ENCODE data around the gene SIX2. TPM values are rescaled to one million over a fixed set of nuclear protein-coding genes. Genes with fewer than 3 reads are reported as not detected.

SIX2 gene
- polyA plus RNA-seq, 1 donor, result 0.03 TPM

DNA sequence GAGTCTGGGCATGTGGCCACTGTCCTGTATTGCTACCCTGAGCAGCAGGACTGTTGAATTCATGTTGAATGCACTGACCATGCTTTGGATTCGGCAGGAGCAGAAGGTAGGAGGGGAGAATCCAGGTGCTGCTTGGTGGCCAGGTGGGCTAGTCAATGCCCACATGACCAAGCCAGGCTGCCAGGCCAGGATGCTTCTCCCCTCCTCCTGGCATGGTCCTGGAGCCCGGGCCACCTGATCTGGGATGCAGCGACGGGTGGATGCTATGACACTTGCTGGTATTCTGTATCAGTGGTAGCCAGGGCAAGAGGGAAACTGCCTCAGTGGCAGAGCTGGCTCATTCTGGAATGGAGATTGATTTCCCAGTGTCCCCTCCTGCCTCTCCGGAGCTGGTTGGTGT is 14.8 kb upstream of the SIX2 start:
- Histone ChIP-seq H3K27ac (ENCODE audit: low read length) (no peak overlapping the region), H3K36me3 (ENCODE audit: control insufficient read depth, insufficient read depth, low read length) (no peaks in the 10 kb centered on the region), H3K4me1 (ENCODE audit: control insufficient read depth, insufficient read depth, low read length) (no peaks in the 10 kb centered on the region), H3K9me3 (ENCODE audit: control insufficient read depth, low read depth, low read length) (no peaks in the 10 kb centered on the region), H3K4me3 (ENCODE audit: low read length) (no peak overlapping the region), H3K27me3 (ENCODE audit: control insufficient read depth, insufficient read depth, low read length) (peaks cover 65% of the 10 kb centered on the region)
- WGBS (ENCODE audit: insufficient coverage, low lambda C conversion rate), result no CpG with 5 or more reads among the region's 5 CpGs
- DNase-seq, result no peak

DNA sequence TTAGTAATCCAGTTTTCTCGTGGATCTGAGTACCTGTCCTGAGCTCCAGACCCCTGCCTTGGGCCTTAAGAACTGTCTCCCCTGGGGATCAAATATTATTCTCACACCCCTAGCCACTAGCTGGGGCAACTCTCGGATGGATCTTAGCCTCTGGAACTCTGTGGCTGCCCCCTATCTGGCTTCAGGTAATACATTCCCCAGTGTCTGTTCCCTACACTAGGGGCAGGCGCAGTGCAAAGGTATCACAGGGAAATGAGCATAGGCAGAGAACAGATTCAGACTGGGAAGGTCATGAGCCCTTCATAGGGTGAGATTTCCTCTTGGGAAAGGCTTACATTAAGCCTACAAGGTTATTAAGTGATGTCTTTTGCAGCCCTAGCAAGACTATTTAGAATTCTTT is 11.2 kb upstream of the SIX2 start:
- WGBS (ENCODE audit: insufficient coverage, low lambda C conversion rate), result no CpG with 5 or more reads among the region's 3 CpGs
- H3K27me3 ChIP-seq (ENCODE audit: control insufficient read depth, insufficient read depth, low read length), result peaks cover 77% of the 10 kb centered on the region
- no peak overlapping the region for H3K4me3 ChIP-seq (ENCODE audit: low read length)
- no peaks in the 10 kb centered on the region for H3K9me3 ChIP-seq (ENCODE audit: control insufficient read depth, low read depth, low read length)
- no peak for DNase-seq
- H3K4me1 ChIP-seq (ENCODE audit: control insufficient read depth, insufficient read depth, low read length), result no peaks in the 10 kb centered on the region
- no peak overlapping the region for H3K27ac ChIP-seq (ENCODE audit: low read length)
- no peaks in the 10 kb centered on the region for H3K36me3 ChIP-seq (ENCODE audit: control insufficient read depth, insufficient read depth, low read length)

GRCh38 chr2:45018023-45018422 is 8.8 kb upstream of the SIX2 start:
- Histone ChIP-seq H3K27ac (ENCODE audit: low read length) (no peak overlapping the region), H3K4me1 (ENCODE audit: control insufficient read depth, insufficient read depth, low read length) (peaks cover 4% of the 10 kb centered on the region), H3K9me3 (ENCODE audit: control insufficient read depth, low read depth, low read length) (peaks cover 5% of the 10 kb centered on the region), H3K36me3 (ENCODE audit: control insufficient read depth, insufficient read depth, low read length) (no peaks in the 10 kb centered on the region), H3K4me3 (ENCODE audit: low read length) (no peak overlapping the region), H3K27me3 (ENCODE audit: control insufficient read depth, insufficient read depth, low read length) (peaks cover 85% of the 10 kb centered on the region)
- no CpG with 5 or more reads among the region's 1 CpG for whole genome bisulfite sequencing (ENCODE audit: insufficient coverage, low lambda C conversion rate)
- no peak for DNase-seq

DNA sequence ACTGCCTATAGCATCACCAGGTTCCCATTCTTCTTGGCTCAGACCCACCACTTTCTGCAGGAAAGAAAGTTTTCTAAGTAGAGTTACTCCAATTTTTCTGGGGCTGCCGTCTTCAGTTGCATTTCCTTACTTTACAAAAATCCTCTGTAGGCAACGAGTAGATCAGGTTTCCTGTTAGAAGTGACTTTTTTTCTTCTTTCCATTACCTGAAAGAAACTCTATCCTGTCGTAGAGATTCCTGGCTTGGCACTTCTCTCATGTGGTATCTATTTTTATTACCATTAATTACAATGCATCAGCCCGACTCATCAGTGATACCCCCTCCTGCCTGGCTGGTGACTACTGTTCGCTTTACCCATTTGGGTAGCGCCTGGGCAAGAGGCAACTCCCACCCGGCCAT is 5.6 kb upstream of the SIX2 start:
- H3K4me3 ChIP-seq (ENCODE audit: low read length), result no peak overlapping the region
- no peak for DNase-seq
- H3K36me3 ChIP-seq (ENCODE audit: control insufficient read depth, insufficient read depth, low read length), result no peaks in the 10 kb centered on the region
- no peak overlapping the region for H3K27ac ChIP-seq (ENCODE audit: low read length)
- WGBS (ENCODE audit: insufficient coverage, low lambda C conversion rate), result 44% methylated on average over 3 of the region's 7 CpGs
- H3K9me3 ChIP-seq (ENCODE audit: control insufficient read depth, low read depth, low read length), result peaks cover 9% of the 10 kb centered on the region
- H3K27me3 ChIP-seq (ENCODE audit: control insufficient read depth, insufficient read depth, low read length), result peaks cover 95% of the 10 kb centered on the region
- peaks cover 10% of the 10 kb centered on the region for H3K4me1 ChIP-seq (ENCODE audit: control insufficient read depth, insufficient read depth, low read length)

GRCh38 chr2:45014016-45014702 is 4.9 kb upstream of the SIX2 start:
- Histone ChIP-seq H3K9me3 (ENCODE audit: control insufficient read depth, low read depth, low read length) (peaks cover 9% of the 10 kb centered on the region), H3K4me1 (ENCODE audit: control insufficient read depth, insufficient read depth, low read length) (peaks cover 10% of the 10 kb centered on the region)

DNA sequence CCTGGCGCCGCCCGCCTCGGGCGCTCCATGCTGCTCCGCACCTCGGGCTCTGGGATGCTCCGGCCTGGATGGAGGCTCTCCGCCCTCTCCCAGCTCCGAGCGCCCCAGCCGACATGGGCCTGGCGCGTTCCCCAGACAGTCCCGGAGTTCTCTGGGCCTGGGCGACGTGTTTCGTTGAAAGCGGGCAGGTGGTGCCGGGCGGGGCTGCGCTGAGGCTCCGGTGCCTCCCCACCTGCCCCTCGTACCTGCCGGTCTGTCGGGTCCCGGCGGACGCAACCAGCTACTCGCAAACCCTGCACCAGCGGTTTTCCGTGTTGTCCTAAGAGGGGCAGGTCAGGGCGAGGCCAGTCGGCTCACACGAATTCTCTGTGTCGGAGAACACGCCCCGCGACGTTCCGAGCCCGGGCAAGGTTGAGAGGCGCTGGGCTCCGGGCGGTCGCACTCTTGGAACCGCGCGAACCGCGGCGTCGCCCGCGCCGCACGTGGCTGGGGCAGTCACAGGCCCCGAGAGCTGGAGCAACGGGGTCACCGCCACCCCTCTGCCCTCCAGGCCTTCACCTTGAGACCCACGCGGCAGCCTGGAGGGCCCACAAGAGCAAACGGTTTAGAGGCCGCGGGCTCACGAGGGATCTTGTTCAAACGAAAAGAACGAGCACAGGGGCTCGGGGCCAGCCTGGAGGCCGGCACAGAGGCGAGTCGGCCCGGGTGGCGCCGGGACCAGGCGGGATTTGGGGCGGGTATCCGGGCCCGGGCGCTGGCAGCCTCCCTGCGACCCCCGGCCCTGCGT is 4.2 kb upstream of the SIX2 start:
- WGBS (ENCODE audit: insufficient coverage, low lambda C conversion rate), result no CpG with 5 or more reads among the region's 83 CpGs

More at GRCh38 chr2:45014016-45014702, 4.9 kb upstream of the SIX2 start:
- Histone ChIP-seq H3K36me3 (ENCODE audit: control insufficient read depth, insufficient read depth, low read length) (no peaks in the 10 kb centered on the region), H3K4me3 (ENCODE audit: low read length) (no peak overlapping the region), H3K27me3 (ENCODE audit: control insufficient read depth, insufficient read depth, low read length) (peaks cover 95% of the 10 kb centered on the region), H3K27ac (ENCODE audit: low read length) (no peak overlapping the region)
- no CpG with 5 or more reads among the region's 57 CpGs for WGBS (ENCODE audit: insufficient coverage, low lambda C conversion rate)
- DNase-seq, result peak in 1 of 2 donors; percentile 41

GRCh38 chr2:45012733-45013132 is 3.5 kb upstream of the SIX2 start:
- peaks cover 20% of the 10 kb centered on the region for H3K4me1 ChIP-seq (ENCODE audit: control insufficient read depth, insufficient read depth, low read length)
- WGBS (ENCODE audit: insufficient coverage, low lambda C conversion rate), result 0% methylated on average over 1 of the region's 13 CpGs
- H3K27ac ChIP-seq (ENCODE audit: low read length), result no peak overlapping the region
- DNase-seq, result no peak
- no peaks in the 10 kb centered on the region for H3K36me3 ChIP-seq (ENCODE audit: control insufficient read depth, insufficient read depth, low read length)
- H3K4me3 ChIP-seq (ENCODE audit: low read length), result no peak overlapping the region
- peaks cover 96% of the 10 kb centered on the region for H3K27me3 ChIP-seq (ENCODE audit: control insufficient read depth, insufficient read depth, low read length)
- peaks cover 17% of the 10 kb centered on the region for H3K9me3 ChIP-seq (ENCODE audit: control insufficient read depth, low read depth, low read length)

More for the DNA sequence above, 4.2 kb upstream of the SIX2 start:
- DNase-seq, result peak in 1 of 2 donors; percentile 27
- peaks cover 93% of the 10 kb centered on the region for H3K27me3 ChIP-seq (ENCODE audit: control insufficient read depth, insufficient read depth, low read length)
- H3K27ac ChIP-seq (ENCODE audit: low read length), result no peak overlapping the region
- H3K4me1 ChIP-seq (ENCODE audit: control insufficient read depth, insufficient read depth, low read length), result peaks cover 14% of the 10 kb centered on the region
- H3K4me3 ChIP-seq (ENCODE audit: low read length), result no peak overlapping the region
- H3K9me3 ChIP-seq (ENCODE audit: control insufficient read depth, low read depth, low read length), result peaks cover 13% of the 10 kb centered on the region
- no peaks in the 10 kb centered on the region for H3K36me3 ChIP-seq (ENCODE audit: control insufficient read depth, insufficient read depth, low read length)

GRCh38 chr2:45011621-45012602 is 2.7 kb upstream of the SIX2 start:
- no peaks in the 10 kb centered on the region for H3K36me3 ChIP-seq (ENCODE audit: control insufficient read depth, insufficient read depth, low read length)
- DNase-seq, result no peak
- peaks cover 17% of the 10 kb centered on the region for H3K9me3 ChIP-seq (ENCODE audit: control insufficient read depth, low read depth, low read length)
- no peak overlapping the region for H3K4me3 ChIP-seq (ENCODE audit: low read length)
- WGBS (ENCODE audit: insufficient coverage, low lambda C conversion rate), result no CpG with 5 or more reads among the region's 10 CpGs
- peaks cover 20% of the 10 kb centered on the region for H3K4me1 ChIP-seq (ENCODE audit: control insufficient read depth, insufficient read depth, low read length)
- H3K27ac ChIP-seq (ENCODE audit: low read length), result no peak overlapping the region
- peaks cover 96% of the 10 kb centered on the region for H3K27me3 ChIP-seq (ENCODE audit: control insufficient read depth, insufficient read depth, low read length)

GRCh38 chr2:45011121-45011520 is 1.9 kb upstream of the SIX2 start:
- Histone ChIP-seq H3K36me3 (ENCODE audit: control insufficient read depth, insufficient read depth, low read length) (no peaks in the 10 kb centered on the region), H3K27me3 (ENCODE audit: control insufficient read depth, insufficient read depth, low read length) (peaks cover 97% of the 10 kb centered on the region), H3K9me3 (ENCODE audit: control insufficient read depth, low read depth, low read length) (peaks cover 18% of the 10 kb centered on the region), H3K4me3 (ENCODE audit: low read length) (no peak overlapping the region), H3K27ac (ENCODE audit: low read length) (no peak overlapping the region), H3K4me1 (ENCODE audit: control insufficient read depth, insufficient read depth, low read length) (peaks cover 20% of the 10 kb centered on the region)
- WGBS (ENCODE audit: insufficient coverage, low lambda C conversion rate), result no CpG with 5 or more reads among the region's 3 CpGs
- DNase-seq, result no peak

DNA sequence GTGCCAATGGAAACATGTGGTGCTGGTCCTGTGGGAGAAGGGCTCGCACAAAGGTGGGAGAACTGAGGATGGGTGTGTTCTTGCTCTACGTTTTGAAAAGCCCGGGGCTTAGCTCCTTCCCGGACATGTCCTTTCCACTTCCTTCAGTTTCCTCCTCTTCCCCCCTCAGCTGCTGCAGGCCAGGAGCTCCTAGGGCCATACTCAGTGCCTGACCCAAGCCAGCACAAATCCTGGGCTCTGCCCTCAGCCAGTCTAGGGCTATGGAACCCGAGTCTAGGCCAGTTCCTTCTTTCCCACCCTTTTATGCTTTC is 1.4 kb upstream of the SIX2 start:
- H3K4me1 ChIP-seq (ENCODE audit: control insufficient read depth, insufficient read depth, low read length), result peaks cover 20% of the 10 kb centered on the region
- H3K4me3 ChIP-seq (ENCODE audit: low read length), result no peak overlapping the region
- 0% methylated on average over 1 of the region's 5 CpGs for WGBS (ENCODE audit: insufficient coverage, low lambda C conversion rate)
- DNase-seq, result no peak
- peaks cover 22% of the 10 kb centered on the region for H3K9me3 ChIP-seq (ENCODE audit: control insufficient read depth, low read depth, low read length)
- H3K27me3 ChIP-seq (ENCODE audit: control insufficient read depth, insufficient read depth, low read length), result peaks cover 98% of the 10 kb centered on the region
- no peaks in the 10 kb centered on the region for H3K36me3 ChIP-seq (ENCODE audit: control insufficient read depth, insufficient read depth, low read length)
- no peak overlapping the region for H3K27ac ChIP-seq (ENCODE audit: low read length)
